ENCODE measurements around the gene RMC1.

RMC1 gene

DNA sequence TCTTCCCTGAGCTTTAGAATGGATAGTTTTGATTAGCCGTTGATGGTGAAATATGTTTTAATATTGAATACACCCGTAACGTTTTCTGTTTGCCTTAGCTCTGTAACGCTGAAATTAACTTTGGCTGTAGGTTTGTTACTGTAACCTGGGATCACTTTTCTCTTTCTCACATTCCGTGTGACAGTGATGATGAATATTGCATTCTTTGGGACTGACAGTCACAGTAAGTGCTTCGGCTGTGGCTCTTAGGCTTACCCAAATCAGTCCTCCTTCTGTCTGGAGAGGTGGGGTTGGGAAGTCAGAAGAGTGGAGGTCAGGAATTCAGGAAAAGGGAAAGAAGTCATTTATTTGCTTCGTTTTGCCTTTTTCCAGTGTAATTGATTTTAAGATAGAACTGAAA, 18.0 kb downstream of the RMC1 start:
- DNase-seq (ENCODE audit: low read depth in 1 of 2, low spot score in 1 of 2) = no peak
- H3K4me3 ChIP-seq (replicated peaks; ENCODE audit: insufficient read depth, low read length) = no peak overlapping the region
- TF ChIP-seq, protein P1, sequence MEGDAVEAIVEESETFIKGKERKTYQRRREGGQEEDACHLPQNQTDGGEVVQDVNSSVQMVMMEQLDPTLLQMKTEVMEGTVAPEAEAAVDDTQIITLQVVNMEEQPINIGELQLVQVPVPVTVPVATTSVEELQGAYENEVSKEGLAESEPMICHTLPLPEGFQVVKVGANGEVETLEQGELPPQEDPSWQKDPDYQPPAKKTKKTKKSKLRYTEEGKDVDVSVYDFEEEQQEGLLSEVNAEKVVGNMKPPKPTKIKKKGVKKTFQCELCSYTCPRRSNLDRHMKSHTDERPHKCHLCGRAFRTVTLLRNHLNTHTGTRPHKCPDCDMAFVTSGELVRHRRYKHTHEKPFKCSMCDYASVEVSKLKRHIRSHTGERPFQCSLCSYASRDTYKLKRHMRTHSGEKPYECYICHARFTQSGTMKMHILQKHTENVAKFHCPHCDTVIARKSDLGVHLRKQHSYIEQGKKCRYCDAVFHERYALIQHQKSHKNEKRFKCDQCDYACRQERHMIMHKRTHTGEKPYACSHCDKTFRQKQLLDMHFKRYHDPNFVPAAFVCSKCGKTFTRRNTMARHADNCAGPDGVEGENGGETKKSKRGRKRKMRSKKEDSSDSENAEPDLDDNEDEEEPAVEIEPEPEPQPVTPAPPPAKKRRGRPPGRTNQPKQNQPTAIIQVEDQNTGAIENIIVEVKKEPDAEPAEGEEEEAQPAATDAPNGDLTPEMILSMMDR (IDR thresholded peaks at IDR 0.05; ENCODE audit: insufficient read depth, low read length) = no peak
- no peak for TF ChIP-seq GABPA (IDR thresholded peaks at IDR 0.05; ENCODE audit: low read depth)
- no peak for TF ChIP-seq SPI1 (IDR thresholded peaks at IDR 0.05; ENCODE audit: borderline replicate concordance, low read depth)
- no peak for TF ChIP-seq POLR2AphosphoS5 (IDR thresholded peaks at IDR 0.05; ENCODE audit: low read depth)
- TF ChIP-seq, protein P2, sequence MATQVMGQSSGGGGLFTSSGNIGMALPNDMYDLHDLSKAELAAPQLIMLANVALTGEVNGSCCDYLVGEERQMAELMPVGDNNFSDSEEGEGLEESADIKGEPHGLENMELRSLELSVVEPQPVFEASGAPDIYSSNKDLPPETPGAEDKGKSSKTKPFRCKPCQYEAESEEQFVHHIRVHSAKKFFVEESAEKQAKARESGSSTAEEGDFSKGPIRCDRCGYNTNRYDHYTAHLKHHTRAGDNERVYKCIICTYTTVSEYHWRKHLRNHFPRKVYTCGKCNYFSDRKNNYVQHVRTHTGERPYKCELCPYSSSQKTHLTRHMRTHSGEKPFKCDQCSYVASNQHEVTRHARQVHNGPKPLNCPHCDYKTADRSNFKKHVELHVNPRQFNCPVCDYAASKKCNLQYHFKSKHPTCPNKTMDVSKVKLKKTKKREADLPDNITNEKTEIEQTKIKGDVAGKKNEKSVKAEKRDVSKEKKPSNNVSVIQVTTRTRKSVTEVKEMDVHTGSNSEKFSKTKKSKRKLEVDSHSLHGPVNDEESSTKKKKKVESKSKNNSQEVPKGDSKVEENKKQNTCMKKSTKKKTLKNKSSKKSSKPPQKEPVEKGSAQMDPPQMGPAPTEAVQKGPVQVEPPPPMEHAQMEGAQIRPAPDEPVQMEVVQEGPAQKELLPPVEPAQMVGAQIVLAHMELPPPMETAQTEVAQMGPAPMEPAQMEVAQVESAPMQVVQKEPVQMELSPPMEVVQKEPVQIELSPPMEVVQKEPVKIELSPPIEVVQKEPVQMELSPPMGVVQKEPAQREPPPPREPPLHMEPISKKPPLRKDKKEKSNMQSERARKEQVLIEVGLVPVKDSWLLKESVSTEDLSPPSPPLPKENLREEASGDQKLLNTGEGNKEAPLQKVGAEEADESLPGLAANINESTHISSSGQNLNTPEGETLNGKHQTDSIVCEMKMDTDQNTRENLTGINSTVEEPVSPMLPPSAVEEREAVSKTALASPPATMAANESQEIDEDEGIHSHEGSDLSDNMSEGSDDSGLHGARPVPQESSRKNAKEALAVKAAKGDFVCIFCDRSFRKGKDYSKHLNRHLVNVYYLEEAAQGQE (IDR thresholded peaks at IDR 0.05; ENCODE audit: insufficient replicate concordance, low read depth) = no peak
- no peaks in the 10 kb centered on the region for H3K27me3 ChIP-seq (ENCODE audit: insufficient read depth, poor library complexity, severe bottlenecking)
- no peak overlapping the region for H3K27ac ChIP-seq (replicated peaks)

DNA sequence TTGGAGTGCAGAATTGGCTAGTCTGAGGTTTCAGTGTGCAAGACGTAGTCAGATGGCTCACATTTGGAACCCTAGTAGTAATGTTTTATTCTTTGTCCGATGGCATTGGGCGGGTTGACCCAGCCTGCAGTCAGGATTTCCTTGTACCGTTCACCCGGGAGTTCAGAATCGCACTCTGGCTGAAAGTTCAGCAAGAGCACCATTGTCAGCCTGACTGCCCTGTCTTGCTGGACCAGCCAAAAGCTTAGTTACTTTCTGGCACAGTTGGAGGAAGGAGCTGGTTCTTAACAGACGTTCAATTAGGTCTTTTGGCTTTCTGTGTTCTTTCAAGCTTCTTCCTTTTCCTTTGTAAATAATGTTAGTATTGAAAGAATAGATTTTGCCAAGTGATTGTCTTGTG, 18.6 kb downstream of the RMC1 start:
- TF ChIP-seq POLR2AphosphoS5 (IDR thresholded peaks at IDR 0.05; ENCODE audit: low read depth) (no peak), GABPA (IDR thresholded peaks at IDR 0.05; ENCODE audit: low read depth) (no peak), SPI1 (IDR thresholded peaks at IDR 0.05; ENCODE audit: borderline replicate concordance, low read depth) (no peak)
- TF ChIP-seq, protein P2 (IDR thresholded peaks at IDR 0.05; ENCODE audit: insufficient replicate concordance, low read depth) = no peak
- TF ChIP-seq, protein P1 (IDR thresholded peaks at IDR 0.05; ENCODE audit: insufficient read depth, low read length) = no peak
- H3K4me3 ChIP-seq (replicated peaks; ENCODE audit: insufficient read depth, low read length) = no peak overlapping the region
- DNase-seq (ENCODE audit: low read depth in 1 of 2, low spot score in 1 of 2) = no peak
- no peaks in the 10 kb centered on the region for H3K27me3 ChIP-seq (ENCODE audit: insufficient read depth, poor library complexity, severe bottlenecking)
- no peak overlapping the region for H3K27ac ChIP-seq (replicated peaks)

DNA sequence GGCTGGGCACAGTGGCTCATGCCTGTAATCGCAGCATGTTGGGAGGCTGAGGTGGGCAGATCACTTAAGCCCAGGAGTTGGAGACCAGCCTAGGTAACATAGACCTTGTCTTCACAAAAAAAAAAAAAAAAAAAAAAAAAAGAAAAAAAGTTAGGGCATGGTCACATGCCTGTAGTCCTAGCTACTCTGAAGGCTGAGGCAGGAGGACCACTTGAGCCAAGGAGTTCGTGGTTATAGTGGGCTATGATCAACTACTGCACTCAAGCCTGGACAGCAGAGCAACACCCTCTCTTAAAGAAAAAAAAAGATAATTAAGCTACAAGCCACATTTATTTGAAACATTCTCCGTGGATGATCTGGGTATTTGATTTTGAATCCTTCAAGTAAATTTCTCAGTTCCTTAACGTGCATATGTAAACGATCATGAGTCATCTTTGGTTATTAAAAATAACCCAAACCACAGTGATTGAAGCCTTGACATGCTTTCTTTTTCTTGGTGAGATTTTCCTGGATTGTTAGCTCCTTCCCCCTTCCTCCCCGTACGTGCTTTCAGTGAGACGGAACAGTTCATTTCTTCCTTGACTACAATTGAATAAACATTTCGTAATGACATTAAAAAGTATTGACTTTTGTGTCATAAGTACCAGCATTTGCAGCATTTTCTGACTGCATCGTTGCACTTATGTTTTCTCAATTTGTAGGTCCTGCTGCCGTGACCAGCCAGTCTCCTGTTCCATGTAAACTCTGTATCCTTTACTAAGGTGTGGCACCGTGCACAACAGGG, 20.3 kb downstream of the RMC1 start:
- DNase-seq (ENCODE audit: low read depth in 1 of 2, low spot score in 1 of 2) = no peak
- Histone ChIP-seq H3K4me3 (replicated peaks; ENCODE audit: insufficient read depth, low read length) (no peak overlapping the region), H3K27ac (replicated peaks) (no peak overlapping the region)

More for the DNA sequence above, 20.3 kb downstream of the RMC1 start:
- no peaks in the 10 kb centered on the region for H3K27me3 ChIP-seq (ENCODE audit: insufficient read depth, poor library complexity, severe bottlenecking)
- TF ChIP-seq POLR2AphosphoS5 (IDR thresholded peaks at IDR 0.05; ENCODE audit: low read depth) = no peak
- TF ChIP-seq, protein P1 (IDR thresholded peaks at IDR 0.05; ENCODE audit: insufficient read depth, low read length) = no peak
- no peak for TF ChIP-seq GABPA (IDR thresholded peaks at IDR 0.05; ENCODE audit: low read depth)
- TF ChIP-seq SPI1 (IDR thresholded peaks at IDR 0.05; ENCODE audit: borderline replicate concordance, low read depth) = no peak
- TF ChIP-seq, protein P2 (IDR thresholded peaks at IDR 0.05; ENCODE audit: insufficient replicate concordance, low read depth) = no peak
